Measurements from ENCODE around the gene RAB31.
"Not testable (repeated sequence)": the region's sequence is repeated elsewhere in the genome, so short reads cannot be mapped to it uniquely, and the experiment has no call there.

Gene RAB31

DNA sequence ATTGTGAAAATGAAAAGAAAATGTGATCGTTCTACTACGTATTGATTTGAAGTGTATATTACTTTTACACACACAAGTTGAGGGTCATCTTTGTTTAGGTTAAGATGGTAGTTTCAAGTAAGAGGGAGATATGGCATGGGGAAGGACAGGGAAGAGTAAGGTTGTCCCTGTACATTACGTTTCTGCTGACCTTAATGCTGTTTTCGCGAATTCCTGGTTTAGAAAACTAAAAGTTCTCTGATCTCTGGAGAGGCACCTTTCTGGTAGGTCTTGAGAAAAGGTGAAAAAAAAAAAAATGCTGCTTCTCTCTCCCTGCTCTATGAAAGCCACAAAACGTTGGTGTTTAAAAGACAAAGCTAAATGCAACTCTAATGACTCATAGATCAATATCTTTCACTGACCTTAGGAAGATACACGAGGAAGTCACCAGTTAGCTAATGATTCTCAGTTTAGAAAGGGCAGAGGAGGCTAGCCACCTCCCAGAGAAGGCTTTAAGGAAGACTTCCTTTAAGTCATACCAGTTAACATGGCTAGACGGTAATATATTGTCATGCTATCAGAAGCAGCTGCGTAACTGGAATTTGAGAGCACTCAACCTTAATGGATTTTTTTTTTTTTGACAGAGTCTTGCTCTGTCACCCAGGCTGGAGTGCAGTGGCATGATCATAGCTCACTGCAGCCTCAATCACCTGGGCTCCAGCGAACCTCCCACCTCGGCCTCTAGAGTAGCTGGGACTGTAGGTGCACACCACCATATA lies 190.9 kb downstream of the RAB31 start:
- peak; percentile 65 for DNase-seq

DNA sequence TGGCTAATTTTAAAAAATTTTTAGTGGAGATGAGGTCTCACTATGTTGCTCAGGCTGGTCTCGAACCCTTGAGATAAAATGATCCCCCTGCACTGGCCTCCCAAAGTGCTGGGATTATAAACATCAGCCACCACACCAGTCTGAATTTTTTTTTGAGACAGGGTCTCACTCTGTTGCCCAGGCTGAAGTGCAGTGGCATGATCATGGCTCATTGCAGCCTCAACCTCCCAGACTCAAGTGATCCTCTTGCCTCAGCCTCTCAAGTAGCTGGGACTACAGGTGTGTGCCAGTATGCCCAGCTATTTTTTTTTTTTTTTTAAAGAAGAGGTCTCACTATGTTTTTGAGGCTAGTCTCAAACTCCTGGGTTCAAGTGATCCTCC lies 191.4 kb downstream of the RAB31 start:
- not testable (repeated sequence) for DNase-seq

DNA sequence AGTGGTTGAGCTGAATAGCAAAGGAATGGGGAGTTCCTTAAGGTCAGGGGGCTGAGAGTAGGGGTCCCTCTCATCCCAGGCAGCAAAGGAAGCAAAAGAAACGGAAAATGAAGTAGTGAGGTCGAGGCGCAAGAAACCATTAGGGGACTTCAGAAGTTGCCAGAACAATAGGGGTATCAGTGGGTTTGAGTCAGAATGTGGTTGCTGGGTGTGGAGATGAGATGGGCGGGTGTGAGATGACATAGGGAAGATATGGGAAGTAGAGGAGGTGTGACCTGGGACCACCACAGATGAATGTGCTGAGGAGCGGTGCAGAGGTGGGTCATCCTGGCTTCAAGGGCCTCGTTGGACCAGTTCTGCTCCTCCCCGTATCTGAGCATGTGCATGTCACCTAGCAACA lies 192.6 kb downstream of the RAB31 start:
- no peak for DNase-seq

DNA sequence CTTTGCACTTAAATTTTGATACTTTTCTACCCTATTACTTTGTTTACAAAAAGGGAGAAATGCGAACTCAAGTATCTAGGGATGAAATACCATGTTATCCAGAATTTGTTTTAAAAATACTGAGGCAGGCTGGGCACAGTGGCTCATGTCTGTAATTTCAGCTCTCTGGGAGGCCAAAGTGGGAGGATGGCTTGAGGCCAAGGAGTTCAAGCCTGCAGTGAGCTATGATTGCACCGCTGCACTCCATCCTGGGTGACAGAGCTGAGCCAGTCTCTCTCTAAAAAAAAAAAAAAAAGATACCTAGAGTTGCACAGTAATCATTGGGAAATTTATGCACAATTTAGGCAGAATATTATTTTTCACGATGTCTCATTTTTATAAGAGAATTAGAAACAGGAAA lies 193.3 kb downstream of the RAB31 start:
- DNase-seq, result no peak

DNA sequence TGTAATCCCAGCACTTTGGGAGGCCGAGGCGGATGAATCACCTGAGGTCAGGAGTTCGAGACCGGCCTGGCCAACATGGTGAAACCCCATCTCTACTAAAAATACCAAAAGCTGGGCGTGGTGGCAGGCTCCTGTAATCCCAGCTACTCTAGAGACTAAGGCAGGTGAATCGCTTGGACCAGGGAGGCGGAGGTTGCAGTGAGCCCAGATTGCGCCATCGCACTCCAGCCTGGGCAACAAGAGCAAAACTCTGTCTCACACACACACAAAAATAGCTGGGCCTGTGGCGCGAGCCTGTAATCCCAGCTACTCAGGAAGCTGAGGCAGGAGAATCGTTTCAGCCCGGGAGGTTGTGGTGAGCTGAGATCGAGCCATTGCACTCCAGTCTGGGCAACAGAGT lies 194.2 kb downstream of the RAB31 start:
- not testable (repeated sequence) for DNase-seq

DNA sequence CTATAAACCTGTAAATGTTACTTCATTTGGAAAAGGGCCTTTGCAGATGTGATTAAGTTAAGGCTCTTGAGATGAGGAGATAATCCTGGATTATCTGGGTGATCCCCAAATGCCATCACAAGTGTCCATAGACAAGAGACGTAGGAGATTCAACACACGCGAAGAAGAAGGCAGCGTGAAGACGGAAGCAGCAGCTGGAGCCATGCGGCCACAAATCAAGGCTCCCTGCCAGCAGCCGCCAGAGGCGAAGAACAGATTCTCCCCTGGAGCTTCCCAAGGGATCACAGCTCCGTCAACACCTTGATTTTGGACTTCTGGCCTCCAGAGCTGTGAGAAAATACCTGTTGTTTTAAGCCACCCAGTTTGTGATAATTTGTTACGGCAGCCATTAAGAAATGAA lies 194.7 kb downstream of the RAB31 start:
- DNase-seq, result no peak

DNA sequence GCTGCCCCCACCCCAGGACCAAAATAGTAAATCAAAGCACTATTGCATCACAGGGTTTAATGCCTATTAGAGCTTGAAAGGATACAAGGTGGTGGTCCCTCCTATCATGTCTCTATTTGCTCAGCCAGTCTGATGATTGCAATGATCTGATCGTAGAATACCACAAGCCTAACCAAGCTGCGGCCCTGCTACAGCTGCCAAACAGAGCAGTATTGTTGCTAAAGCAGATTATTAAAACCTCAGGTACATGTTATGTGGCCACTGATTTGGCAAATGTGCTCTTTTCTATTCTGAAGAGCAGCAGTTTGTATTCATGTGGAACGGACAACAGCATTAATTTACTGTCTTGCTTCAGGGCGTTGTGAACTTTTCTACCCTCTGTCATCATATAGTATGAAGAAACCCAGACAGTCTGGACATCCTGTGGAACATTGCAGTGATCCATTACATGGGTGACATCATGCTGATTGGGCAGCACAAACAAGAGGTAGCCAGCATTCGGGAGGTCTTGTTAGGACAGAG lies 197.4 kb downstream of the RAB31 start:
- no peak for DNase-seq

DNA sequence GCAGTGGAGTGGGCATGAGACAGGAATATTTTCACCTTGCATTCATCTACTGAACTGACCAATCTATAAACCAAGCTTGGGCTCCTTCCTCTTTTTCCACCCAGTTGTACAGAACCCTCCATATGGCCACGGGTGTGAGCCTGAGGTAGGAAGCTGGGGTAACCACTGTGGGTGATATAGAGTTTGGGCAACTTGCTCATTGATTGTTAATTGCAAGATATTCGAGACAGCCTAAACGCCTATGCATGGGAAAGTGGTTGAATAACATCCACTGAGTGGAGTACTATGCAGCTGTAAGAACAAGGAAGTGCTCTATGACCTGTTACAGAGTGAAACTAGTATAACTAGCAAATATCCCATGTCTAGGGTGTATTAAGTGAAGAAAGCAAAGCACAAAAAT lies 198.4 kb downstream of the RAB31 start:
- DNase-seq, result no peak

DNA sequence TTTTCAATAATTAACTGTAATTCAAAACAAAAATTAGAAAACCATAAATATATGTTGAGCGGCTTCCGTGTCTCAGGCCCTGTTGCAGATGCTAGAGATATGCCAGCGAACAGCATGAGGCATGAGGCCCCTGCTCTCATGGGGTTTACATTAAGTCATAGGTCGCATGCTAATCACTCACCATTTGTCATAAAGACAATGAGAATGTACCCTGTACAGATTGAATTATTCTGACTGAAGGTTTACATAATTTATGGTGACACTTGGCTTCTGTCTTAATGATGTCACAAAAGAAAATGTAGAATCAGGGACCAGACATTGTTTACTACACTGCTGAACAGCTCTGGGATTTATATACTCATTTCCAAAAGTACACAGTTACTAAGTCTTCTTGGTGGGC lies 199.8 kb downstream of the RAB31 start:
- no peak for DNase-seq

DNA sequence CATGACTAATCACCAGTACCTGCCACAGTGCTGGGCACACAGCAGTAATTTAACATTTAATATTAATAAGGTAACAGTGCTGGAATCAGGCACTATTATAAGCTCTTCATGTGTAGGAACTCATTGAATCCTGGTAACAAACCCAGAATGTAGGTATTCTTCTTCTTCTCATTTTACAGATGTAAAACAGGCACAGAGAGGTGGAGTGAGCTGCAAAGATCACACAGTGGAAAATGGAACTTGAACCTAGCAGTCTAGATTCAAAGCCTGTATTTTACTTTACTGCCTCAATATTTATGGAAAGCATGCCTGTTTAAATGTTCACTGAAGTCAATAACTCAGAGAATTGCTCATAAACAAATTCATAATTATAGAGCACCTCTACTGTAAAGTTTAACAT lies 202.0 kb downstream of the RAB31 start:
- no peak for DNase-seq

DNA sequence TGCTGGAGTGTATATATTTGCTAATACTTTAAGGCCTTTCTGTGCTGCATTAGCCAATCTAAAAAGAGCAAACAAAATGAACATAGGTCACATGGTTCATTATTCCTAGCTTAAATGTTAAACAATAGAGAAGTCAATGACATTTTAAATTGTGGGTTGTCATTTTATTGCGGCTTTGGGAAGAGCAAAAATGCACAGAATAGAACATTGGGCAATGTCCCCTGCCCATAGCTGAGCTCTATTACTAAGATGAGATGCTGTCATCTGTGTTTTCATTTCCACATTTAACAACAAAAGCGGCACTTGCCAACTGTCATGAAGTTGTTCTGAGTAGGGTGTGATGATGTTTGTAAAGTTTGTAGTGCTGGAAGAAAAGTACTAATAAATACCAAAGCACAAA lies 202.6 kb downstream of the RAB31 start:
- DNase-seq, result no peak

DNA sequence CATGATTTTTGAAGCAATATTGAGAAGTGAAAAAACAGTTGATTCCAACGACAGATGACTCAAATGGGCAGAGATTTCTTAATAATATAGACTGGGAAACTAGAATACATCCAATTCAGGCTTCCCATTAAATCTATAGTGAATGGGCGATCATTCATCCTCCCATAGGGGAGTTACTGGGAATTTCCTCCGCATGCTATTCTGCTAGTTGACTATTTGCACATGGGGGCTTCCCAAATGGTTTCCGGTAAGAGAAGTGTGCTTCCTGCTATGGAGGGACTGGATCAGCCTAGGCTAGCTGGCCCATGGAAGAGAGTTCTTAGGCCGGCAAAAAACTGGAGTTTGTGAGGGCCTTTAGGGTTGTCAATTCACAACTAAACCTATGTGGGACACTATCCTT lies 203.1 kb downstream of the RAB31 start:
- DNase-seq, result no peak

Data from fibroblast of skin of right biceps (primary cell).